NCI-H1436 treated with DMSO at 0.1 percent for 48 hours (cell line): ENCODE measurements around the gene TRIOBP.
"Not testable (repeated sequence)": the region's sequence is repeated elsewhere in the genome, so short reads cannot be mapped to it uniquely, and the experiment has no call there.

Experiments
- DNase-seq: peaks from one replicate; lab custom pipeline; 2025; lab: John Stamatoyannopoulos, UW

TRIOBP gene

DNA sequence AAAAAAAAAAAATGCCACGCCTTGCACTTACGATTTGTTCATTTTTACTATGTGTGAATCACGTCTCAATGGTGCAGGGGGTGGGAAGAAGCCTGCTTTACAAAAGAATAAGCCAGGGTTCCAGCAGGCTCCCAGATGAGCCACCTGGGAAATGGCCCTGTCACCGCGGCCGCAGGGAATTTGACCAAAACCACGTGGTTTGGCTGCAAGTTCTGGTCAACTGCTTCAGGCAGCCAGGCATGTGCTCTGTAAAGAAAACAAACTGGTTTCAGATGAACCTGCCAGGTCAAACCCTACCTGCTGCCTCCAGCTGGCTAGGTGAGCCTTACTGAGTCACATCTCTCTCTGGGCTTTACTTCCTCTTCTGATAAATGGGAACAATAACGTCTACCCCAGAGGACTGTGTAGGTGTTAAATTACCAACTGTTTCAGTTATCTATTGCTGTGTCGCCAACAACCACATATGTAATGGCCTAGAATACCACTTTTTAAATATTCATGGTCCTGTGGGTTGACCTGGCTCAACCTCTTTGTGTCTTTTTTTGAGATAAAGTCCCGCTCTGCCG is 80.4 kb downstream of the TRIOBP start:
- DNase-seq = no peak

DNA sequence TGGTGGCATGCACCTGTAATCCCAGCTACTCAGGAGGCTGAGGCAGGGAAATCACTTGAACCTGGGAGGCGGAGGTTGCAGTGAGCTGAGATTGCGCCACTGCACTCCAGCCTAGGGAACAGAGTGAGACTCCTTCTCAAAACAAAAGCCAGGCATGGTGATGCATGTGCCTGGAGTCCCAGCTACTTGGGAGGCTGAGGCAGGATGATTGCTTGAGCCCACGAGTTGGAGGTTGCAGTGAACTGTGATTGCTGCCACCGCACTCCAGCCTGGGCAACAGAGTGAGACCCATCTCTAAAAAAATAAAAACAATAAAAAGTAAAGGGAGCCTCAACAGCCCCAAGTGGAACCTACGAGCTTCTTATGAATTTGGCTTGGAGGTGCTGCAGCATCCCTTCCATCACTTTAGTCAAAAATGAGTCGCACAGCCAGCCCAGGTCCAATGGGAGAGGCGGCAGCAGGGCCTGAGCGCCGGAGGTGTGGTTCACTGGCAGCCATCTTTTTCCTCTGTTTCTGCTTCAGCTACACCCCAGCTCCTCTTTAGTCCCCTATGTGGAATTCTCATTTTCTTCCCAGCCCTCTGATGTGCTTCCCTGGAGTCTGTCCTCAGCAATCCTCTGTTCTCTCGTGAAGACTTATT is 81.6 kb downstream of the TRIOBP start:
- DNase-seq = no peak

DNA sequence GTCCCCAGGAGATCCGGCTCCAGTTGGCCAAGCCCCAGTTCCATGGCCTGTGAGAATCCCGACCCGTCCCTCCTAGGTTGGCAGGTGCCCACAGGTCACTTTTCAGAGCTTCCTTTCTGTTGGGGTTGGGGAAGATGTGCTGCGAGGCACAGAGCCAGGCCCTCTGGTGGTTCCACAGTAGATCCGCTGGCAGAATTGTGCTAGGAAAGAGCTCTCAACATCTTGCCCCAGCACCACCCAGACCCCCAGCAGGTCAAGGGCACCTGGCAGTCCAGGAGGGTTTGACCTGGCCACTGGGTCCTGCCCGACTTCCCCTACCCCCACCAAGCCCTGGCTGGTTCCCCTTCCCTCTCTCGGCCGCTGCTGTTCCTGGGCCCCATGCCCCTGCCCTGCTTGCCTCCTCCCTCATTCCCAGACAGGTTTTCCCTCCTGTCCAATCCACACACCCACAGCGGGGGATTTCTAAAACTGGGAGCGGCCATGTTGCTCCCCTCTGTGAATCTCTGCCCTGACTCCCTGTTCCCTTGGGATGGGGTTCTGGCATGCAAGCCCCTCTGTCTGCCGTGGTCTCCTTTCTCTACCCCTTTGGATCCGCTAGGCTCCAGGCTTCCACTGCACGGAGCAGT is 84.7 kb downstream of the TRIOBP start:
- no peak for DNase-seq

DNA sequence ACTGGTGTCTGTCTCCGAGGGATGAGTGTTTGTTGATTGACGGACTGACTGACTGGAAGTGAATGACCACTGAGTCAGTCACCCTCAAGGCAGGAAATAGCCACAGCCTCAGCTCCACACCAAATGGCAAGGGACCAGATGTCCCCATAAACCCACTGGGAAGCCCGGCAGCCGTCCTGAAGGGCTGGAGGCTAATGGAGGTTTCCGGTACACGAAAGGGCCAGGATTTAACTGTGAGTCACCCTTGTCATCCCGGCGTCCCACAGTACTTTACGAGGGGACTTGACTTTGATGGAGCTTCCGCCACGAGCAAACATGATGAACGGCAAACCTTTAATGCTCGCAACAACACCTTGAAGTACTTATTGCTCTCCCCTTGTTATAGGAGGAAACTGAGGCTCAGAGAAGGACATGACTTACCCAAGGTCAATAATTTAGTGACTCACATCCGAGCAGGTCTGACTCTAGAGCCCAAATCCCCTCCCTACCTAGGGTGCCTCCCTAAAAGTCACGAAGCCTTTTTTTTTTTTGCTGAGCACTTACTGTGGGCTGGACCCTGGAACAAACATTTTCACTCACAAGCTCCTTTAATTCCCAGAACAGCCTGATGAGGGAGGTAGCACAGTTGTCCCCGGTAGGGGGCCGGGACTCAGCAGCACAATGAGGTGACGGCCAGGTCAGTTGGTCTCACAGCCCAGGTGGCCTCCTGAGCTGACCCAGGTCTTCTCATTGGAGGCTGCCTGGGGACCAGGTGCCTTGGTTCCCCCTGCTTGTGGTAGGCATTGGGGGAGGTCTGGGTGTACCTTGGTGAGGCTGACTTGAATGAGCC is 85.7 kb downstream of the TRIOBP start:
- no peak for DNase-seq

DNA sequence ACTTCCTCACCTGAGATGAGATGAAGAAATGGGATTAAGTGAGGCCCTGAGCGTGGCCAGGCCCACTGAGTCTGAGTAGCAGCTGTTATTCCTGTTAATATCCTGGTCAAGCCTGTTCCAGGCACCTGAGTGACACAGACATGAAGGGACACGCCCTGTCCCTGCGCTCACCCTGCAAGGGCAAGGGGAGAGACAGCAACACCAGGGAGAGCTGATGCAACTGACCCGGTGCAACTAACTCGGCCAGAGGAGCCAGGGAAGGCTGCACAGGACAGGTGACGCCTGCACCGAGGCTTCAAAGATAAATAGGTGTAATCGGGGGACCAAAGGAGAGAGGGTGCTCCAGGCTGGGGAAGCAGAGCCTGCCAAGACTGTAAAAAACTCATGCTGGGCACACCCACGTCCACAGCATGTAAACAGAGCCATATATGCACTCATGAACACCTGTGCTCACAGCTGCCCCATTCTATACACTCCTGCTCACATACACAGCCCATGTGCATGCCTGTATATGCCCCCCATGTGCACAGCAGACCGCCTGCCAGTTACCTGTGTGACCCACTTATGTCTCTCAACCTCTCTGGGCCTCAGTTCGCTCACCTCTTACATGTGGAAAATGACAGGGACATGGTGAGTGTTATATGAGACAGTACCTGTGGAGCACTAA is 88.1 kb downstream of the TRIOBP start:
- no peak for DNase-seq

DNA sequence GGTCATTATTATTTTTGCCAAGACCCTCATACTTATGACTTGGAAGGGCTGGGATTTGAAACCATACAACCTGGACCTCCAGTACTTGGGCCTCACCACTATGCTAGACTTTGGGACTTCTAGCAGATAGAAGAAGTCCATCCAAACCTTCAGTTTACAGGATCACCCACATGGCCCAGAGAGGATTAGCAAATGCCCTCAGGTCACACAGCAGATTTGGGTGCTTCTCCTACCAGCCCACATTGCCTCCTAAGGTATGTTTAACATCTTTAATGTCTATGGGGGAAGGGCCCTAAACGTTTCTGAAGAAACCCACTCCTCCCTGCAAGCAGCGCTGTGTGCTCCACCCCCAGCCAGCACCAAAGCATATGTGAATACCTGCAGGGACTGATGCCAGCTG is 93.4 kb downstream of the TRIOBP start:
- no peak for DNase-seq

DNA sequence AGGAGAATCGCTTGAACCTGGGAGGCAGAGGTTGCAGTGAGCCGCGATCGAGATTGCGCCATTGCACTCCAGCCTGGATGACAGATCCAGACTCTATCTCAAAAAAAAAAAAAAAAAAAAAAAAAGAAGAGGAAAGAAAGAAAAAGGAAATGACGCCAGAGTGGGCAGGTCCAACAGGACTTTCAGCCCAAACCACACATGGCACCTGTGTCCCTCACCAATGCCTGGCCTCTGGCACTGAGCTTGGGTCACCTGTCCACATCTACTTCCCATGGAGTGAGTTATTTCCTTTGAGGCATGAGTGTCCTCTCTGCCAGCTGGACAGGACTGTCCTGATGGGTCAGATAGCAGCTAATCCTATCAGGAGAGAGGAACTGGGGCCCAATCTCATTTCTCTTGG is 95.6 kb downstream of the TRIOBP start:
- no peak for DNase-seq

DNA sequence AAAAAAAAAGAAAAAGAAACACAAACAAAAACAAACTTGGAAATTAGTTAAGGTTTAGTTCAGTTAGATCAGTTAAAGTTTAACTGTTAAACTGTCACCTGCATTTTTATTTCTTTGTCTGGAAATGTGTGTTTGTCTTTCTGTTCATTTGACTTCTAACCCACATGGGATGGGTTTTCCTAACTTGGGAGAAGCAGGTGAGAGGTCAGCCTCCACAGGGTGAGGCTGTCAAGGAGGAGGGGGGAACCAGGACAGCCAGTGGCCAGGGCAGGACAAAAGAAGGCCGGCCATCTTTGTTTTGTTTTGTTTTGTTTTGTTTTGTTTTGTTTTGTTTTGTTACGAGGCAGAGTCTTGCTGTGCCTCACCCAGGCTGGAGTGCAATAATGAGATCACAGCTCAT is 97.5 kb downstream of the TRIOBP start:
- DNase-seq = no peak

DNA sequence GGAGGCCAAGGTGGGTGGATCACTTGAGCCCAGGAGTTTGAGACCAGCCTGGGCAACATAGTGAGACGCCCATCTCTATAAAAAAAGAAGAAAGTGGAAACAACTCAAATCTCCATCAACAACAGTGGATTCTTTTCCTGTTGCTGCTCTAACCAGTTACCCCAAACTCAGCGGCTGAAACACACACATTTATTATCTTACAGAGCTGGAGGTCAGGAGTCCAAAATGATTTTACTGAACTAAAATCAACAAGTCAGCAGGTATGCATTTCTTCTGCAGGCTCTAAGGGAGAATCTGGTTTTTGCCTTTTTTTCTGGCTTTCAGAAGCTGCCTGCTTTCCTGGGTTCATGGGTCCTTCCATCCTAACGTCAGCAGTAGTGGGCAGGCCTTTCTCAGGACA is 99.2 kb downstream of the TRIOBP start:
- no peak for DNase-seq

DNA sequence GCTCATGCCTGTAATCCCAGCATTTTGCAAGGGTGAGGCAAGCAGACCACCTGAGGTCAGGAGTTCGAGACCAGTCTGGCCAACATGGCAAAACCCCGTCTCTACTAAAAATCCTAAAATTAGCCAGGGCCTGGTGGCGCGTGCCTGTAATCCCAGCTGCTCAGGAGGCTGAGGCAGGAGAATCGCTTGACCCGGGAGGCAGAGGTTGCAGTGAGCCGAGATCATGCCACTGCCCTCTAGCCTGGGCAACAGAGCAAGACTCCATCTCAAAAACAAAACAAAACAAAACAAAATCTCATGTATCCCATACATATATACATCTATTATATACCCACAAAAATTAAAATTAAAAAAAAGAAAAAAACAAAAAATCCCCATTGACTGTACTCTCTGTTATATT is 100.4 kb downstream of the TRIOBP start:
- not testable (repeated sequence) for DNase-seq

DNA sequence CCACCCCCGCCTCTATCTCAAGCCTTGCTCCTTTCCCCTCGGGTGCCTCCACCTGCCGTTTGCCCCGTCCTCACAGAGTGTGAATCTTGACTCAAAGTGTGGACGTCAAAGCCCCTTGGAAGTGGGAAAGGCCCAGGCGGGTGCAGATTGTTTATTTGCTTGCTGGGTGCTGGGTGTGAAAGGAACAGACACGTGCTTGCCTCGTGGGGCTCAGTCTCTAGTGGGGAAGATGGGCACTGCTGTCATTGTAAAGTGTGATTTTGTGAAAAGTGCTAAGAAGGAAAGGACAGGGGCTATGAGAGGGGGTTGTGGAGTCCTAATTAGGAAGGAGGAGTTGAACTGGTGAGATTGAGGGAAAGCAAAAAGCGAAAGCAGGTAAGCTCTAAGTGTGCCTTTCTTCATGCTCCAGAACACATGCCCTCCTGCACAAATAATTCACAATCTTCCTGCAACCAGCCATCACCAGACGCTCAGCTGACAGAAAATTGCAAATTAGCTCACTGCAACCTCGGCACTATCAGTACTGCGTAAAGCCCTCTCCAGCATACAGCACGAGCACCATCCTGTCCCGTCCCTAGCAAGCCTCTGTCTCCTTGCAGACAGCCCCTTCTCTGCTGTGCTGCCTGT is 101.1 kb downstream of the TRIOBP start:
- no peak for DNase-seq

DNA sequence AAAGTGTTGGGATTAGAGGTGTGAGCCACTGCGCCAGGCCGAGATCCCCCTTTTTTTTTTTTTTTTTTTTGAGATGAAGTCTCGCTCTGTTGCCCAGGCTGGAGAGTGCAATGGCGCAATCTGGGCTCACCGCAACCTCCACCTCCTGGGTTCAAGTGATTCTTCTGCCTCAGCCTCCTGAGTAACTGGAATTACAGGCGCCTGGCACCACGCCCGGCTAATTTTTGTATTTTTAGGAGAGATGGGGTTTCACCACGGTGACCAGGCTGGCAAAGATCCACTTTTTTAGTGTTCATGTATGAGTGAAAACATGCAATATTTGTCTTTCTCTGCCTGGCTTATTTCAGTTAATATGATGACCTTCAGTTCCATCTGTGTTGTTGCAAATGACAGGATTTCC is 103.1 kb downstream of the TRIOBP start:
- not testable (repeated sequence) for DNase-seq

DNA sequence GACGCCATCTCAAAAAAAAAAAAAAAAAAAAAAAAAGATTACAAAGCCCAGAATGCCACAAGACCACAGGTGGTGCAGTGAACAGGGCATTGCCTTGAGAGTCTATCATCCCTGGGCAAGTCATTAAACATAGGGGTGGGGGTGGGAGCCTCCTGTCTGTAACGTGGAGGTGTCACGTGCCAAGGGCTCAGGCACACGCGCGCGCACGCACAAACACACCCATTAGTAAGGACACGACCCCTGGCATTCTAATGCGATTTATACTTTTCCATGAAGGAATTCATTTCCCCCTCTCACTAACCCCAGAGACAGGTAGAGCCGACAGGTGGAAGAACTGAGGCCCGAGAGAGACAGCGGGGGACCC is 105.1 kb downstream of the TRIOBP start:
- no peak for DNase-seq

DNA sequence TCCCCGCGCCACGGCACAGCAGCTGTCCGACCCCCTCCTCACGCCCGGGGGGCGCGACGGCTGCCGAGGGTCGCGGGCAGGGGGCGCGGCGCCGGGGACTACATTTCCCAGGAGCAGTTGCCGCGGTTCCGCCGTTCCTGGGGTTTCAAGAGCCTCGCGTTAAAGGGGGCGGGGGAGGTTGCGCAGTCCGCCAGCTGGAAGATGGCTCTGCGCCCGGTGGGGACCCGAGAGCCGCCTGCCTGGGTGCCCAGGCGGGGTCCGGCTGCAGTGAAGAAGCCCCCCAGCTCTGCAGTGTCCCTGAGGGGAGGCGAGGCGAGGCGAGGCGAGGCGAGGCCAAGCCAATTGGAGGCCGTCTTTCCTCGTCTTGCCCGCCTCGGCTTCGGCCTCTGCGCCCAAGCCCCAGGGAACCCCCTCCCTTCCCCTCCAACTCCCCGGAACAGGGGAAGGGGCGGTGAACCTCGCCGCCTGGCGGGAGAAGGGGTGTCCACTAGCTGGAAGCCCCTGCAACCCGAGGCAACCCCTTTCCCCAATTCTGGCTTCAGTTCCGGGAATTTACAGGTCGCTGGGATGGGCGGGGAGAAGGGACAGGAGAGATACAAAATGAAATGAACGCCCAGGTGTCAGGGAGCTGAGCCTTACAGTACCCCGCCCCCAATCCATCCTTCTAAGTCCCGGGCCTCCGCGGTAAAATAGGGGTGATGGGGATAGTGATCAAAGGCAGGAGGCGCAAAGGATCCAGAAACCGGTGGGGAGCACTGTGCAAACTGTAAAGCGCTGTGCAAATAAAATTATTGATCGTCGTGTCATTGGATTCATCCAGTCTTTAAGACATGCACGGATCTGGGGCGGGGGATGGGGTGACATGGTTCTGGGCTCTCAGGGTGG is 105.7 kb downstream of the TRIOBP start:
- DNase-seq = no peak

DNA sequence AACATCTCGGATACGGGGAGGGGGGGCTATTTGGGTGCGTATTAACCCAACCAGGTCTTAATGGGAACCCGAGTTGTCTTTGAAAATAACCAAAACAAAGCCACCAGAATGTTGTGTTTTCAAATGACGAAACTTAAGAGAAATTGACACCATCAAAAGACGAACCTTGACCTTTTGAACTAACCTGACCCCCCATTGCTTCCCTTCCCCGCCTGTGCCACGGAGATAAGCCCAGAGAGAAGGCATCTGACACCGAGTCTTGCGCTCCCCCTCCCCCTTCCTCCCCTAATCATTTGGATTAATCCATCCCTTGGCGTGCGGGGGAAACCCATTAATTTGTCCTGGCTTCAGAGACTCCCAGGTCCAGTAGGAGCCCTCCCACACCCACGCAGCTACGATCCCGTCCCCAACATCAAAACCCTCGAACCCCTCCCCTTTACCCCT is 106.4 kb downstream of the TRIOBP start:
- DNase-seq = no peak

DNA sequence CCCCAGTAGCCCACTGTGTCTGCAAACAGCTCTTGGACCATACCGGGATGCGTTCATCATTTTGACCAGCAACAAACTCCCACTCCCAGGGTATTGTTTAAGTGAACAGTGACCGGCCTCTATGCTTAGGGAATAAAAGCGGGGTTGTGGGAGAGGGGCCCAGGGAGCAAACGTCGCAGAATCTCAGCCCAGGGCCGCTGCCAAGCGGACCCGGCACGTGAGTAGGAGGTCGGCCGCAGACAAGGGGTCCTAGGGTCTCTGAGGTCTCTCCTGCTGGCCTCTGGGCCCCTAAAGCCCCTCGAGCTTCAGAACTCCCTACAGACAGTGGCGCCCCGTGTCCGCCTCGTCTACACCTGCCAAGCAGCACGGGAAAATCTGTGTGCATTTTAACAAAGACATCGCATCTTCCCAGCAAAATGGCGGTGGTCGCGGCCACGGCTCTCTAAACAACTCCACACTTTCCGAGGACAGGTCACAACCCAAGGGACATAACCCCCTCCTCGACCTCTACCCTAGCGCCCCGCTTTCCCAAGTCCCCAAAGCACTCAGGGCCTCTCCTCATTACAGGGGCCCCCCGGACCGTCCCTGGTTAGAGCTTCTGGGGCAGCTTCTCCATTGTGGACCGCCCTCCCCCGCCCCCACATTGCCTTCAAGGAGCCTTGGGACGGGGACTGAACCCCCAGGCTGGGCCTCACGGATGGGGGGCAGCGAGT is 106.9 kb downstream of the TRIOBP start:
- DNase-seq = no peak

DNA sequence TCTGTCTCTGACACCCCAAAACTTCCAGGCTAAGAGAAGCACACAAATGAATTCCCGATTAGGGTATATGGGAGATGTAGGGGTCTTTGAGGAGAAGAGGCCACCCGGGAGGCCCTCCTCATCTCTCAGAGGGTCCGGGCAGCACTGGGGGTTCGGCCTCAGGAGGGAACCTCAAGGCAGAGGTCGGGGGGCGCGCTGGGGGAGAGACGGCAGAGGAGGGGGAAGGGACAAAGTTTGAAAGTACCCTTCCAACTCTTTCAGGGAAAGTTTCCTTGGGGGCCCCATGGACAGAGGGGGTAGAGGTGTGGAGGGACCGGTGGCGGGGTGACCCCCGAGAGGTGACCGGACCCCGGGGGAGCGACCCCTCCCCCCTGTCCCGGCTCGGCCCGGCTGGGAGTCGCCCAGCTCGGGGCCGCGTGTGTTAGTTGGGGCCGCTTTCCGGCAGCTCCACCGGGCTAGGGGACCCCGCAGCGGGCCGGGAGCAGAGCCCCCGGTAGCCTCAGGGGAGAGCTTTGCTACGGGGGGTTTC is 107.6 kb downstream of the TRIOBP start:
- no peak for DNase-seq

DNA sequence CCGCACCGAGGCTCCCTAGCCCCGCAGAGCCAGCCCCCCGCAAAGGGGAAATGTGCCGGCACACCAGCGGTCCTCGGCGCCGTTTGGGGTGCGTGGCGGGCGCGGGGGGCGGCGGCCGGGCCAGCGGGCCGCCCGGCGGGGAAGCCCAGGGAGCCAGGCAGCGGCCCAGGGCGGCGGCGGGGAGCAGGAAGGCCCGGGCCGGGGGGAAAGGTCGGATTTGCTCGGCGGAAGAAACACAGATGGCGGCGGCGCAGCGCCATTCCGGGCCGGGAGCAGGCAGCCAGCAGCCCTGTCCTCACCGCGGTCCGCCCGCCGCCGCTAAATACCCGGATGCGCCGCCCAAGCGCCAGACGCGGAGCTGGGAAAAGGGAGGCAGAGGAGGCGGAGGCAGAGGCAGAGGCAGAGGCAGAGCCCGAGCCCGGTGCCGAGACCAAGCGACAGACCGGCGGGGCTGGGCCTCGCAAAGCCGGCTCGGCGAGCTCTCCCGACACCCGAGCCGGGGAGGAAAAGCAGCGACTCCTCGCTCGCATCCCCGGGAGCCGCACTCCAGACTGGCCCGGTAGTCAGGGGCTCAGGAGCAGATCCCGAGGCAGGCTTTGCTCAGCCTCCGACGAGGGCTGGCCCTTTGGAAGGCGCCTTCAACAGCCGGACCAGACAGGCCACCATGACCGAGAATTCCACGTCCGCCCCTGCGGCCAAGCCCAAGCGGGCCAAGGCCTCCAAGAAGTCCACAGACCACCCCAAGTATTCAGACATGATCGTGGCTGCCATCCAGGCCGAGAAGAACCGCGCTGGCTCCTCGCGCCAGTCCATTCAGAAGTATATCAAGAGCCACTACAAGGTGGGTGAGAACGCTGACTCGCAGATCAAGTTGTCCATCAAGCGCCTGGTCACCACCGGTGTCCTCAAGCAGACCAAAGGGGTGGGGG is 108.3 kb downstream of the TRIOBP start:
- no peak for DNase-seq

DNA sequence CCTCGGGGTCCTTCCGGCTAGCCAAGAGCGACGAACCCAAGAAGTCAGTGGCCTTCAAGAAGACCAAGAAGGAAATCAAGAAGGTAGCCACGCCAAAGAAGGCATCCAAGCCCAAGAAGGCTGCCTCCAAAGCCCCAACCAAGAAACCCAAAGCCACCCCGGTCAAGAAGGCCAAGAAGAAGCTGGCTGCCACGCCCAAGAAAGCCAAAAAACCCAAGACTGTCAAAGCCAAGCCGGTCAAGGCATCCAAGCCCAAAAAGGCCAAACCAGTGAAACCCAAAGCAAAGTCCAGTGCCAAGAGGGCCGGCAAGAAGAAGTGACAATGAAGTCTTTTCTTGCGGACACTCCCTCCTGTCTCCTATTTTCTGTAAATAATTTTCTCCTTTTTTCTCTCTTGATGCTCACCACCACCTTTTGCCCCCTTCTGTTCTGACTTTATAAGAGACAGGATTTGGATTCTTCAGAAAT is 109.0 kb downstream of the TRIOBP start:
- no peak for DNase-seq
